Sigmoid colon (tissue), 4 donors: ENCODE data around the gene SMIM22.

ENCODE experiments used
- CTCF ChIP-seq, 4 experiments: fragments of 450-650 bp in 3 of 4; fragments of 200-600 bp in 1 of 4; IDR thresholded peaks; one replicate each; pipeline ENCODE4 v1.5.1; 2016 to 2019; ENCODE audit warnings: antibody characterized with exemption in 4 of 4, mild to moderate bottlenecking in 3 of 4, moderate library complexity in 2 of 4
- EP300 ChIP-seq, 4 donors: sonication (generic); formaldehyde crosslinking; IDR thresholded peaks; one replicate each; pipeline ENCODE4 v1.6.1; 2017; ENCODE audit warnings: antibody characterized with exemption in 4 of 4
- POLR2A ChIP-seq, 2 donors: fragments of 450-650 bp; IDR thresholded peaks; one replicate each; pipeline ENCODE4 v1.6.1; 2016; ENCODE audit warnings: antibody characterized with exemption in 2 of 2, mild to moderate bottlenecking in 2 of 2, moderate library complexity in 2 of 2

- TF ChIP-seq CTCF (IDR thresholded peaks at IDR 0.05): no peak
- TF ChIP-seq EP300 (IDR thresholded peaks at IDR 0.05): no peak
- TF ChIP-seq POLR2A (IDR thresholded peaks at IDR 0.05): no peak
Measured at GRCh38 chr16:4828567-4829321, 33.6 kb downstream of the SMIM22 start.
